HG03159 (cell line): Measurements from ENCODE around the gene MRPS9.

Experiments
- ATAC-seq: cut with Tn5 transposase; IDR thresholded peaks from one replicate; pipeline ENCODE4 v1.9.1; 2021; ENCODE audit warnings: mild to moderate bottlenecking, moderate library complexity; ENCODE audit not compliant: unreplicated experiment

The MRPS9 gene

GRCh38 chr2:105117565-105117964 is 79.7 kb downstream of the MRPS9 start:
- ATAC-seq, result no peak

- ATAC-seq, result no peak
These were observed 81.1 kb downstream of the MRPS9 start for GRCh38 chr2:105118960-105119359.

GRCh38 chr2:105121434-105121833 is 83.6 kb downstream of the MRPS9 start:
- no peak for ATAC-seq

DNA sequence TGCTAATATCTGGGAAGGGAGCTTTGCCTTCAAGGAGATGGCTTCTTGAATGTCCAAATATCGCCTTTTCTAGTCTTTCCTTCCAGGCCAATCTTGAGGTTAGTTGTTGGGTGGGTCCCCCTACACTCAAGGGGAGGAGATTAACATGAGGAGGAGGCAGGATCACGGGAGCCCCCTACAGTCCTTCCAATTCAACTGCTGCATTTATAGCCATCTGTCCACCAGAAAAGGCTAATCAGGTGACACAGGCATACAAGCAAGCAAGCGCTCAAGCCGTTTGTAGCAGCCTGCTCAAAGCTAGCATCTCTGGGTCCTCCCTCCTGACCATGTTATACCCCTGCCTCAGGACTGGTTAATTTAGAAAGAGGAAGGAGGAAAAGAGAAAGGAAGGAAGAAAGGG is 87.6 kb downstream of the MRPS9 start:
- no peak for ATAC-seq

DNA sequence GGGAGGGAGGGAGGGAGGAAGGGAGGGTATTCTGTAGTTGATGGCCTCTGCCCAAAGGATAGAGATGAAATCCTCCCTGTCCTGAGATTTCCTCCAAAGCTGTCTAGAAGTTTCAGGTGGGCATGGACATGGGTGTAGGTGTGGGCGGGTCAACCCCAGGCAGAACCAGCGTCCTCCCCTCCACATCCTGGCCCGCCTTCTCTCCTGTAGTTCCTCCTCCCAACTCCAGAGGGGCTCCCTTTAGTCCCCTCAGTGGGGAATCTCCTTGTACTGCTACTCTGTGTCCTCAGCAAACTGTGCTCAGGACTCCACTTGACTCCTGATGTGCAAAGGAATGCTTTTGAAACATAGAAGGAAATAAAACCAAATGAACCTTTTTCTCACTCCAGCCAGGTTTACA is 88.1 kb downstream of the MRPS9 start:
- no peak for ATAC-seq

GRCh38 chr2:105126336-105126735 is 88.5 kb downstream of the MRPS9 start:
- ATAC-seq, result no peak

DNA sequence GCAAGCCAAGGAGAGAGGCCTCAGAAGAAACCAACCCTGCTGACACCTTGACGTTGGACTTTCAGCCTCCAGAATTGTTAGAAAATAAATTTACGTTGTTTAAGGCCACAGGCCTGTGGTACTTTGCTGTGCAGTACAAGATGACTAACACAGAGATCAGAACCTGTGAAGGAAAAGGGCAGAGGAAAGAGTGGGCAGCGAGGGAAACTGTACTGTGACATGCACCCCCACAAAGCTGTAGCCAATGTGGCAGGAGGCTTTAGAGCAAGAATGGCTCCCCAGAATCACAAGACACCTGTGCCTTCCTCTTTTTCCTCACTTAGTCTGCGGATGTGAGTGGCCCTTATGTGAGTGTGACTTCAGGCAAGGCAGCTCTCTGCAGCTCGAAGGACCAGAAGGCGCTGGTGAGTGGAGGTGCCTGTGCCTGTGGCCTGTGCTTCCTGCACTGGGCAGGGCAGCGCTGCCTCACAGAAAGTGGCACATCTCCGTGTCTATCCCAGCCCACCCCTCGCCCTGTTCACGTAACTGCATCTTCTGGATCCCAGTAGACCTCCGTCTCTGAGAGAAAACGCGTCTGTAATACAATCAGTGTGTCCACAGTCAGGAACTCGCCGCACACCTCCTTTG is 89.5 kb downstream of the MRPS9 start:
- ATAC-seq, result no peak

- ATAC-seq, result peak; percentile 98
These were observed 91.9 kb downstream of the MRPS9 start for GRCh38 chr2:105129722-105130232.

GRCh38 chr2:105130546-105130945 is 92.7 kb downstream of the MRPS9 start:
- no peak for ATAC-seq

DNA sequence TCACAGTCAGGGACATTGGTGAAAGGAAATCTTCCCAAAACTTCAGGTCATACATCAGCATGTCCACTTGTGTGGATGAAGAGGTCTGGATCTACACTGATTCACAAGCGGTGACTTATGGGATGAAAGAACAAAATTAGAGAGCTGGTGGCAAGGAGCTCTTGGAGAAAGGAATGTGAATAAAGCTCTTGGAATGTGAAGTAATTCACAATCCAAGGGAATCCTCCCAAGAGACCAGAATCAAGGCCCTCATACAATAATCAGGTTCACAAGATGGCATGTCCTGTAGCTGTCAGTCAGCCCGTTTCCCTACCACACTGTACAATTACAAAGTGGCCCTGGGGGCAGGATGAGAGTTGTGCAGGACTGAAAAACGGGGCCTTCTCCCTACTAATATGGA is 96.2 kb downstream of the MRPS9 start:
- no peak for ATAC-seq

- ATAC-seq, result no peak
These were observed 97.6 kb downstream of the MRPS9 start for GRCh38 chr2:105135436-105135835.

- no peak for ATAC-seq
These were observed 98.5 kb downstream of the MRPS9 start for GRCh38 chr2:105136394-105136793.

- no peak for ATAC-seq
These were observed 100.8 kb downstream of the MRPS9 start for GRCh38 chr2:105138643-105139042.

- no peak for ATAC-seq
These were observed 101.8 kb downstream of the MRPS9 start for GRCh38 chr2:105139556-105140239.

DNA sequence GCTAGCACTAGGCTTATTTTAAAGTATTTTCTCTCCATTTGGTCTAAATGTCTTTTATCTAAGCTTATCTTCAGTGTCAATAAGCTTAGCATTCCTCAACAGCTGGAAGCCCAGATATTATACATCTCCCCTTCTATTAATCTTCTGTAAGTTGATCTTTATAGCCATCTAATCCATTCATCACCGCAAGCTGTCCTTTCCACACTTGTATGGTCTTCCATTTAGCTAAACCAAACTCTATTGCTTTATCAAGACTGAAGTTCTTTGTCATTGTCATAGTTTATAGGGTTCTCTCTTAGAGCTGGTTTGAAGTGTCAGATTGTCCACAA is 102.3 kb downstream of the MRPS9 start:
- ATAC-seq, result no peak

DNA sequence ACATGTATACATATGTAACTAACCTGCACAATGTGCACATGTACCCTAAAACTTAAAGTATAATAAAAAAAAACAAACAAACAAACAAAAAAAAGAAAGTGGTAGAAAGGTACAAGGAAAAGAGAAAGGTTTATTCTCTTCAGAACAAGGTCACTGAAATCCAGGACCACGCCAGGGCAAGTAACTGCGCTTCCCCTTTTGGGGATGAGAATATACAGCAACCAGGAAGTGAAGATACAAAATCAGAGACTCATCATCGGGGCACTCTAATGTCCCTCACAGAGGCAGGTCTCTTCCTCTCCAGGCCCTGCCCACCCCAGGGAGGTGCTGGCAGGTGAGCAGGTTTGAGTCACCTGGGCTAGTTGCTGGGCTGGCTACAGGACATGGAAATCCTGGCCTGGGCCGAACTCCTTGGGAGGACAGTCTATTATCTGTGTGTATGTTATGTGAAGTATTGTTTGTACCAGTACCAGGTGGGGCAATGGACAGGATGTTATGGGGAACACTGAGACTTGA is 103.3 kb downstream of the MRPS9 start:
- no peak for ATAC-seq

- ATAC-seq, result no peak
These were observed 104.4 kb downstream of the MRPS9 start for GRCh38 chr2:105142239-105142638.

DNA sequence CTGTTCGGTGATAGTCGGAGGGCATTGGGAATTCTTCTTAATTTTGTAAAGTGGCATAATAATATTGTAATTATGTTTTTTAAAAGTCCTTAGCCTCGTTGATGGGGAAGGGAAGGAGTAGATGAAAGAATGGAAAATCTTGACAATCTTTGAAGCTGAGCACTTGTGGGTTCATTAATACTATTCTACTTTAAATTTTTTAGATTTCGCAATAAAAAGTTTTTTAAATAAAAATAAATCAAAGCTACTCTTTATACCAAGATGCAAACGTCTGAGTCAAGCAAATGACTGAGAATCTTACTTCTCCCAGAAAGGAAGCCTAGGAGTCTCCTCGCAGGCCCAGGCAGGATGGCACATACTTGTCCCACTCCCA is 105.2 kb downstream of the MRPS9 start:
- no peak for ATAC-seq

- ATAC-seq, result no peak
These were observed 105.7 kb downstream of the MRPS9 start for GRCh38 chr2:105143467-105144151.

GRCh38 chr2:105144152-105144940 is 106.5 kb downstream of the MRPS9 start:
- no peak for ATAC-seq

- peak; percentile 70 for ATAC-seq
These were observed 107.1 kb downstream of the MRPS9 start for GRCh38 chr2:105144941-105145300.
